GM13976 (cell line): ENCODE measurements around the gene BRCC3.

Experiments
- DNase-seq: peaks from one replicate; pipeline ENCODE4 v3.0.0; 2012; ENCODE audit warnings: low spot score
- in situ Hi-C: fragments of 300-500 bp; cut with MboI; formaldehyde crosslinking; loops from one replicate; pipeline ENCODE4 v1.12.0; 2022; ENCODE audit warnings: low sequenced_read_pairs, mixed read lengths, inconsistent platforms; ENCODE audit not compliant: unreplicated experiment
- TF ChIP-seq, protein P1 (sequence below): IDR thresholded peaks from 2 replicates; pipeline ENCODE4 v1.5.1; 2012; ENCODE audit warnings: borderline replicate concordance, mild to moderate bottlenecking; ENCODE audit not compliant: insufficient read depth; ENCODE audit errors: extremely low read depth, missing control alignments, control extremely low read depth

Gene BRCC3

GRCh38 chrX:155027509-155028066 lies 43.7 kb upstream of the BRCC3 start:
- no peak for DNase-seq
- TF ChIP-seq, protein P1, sequence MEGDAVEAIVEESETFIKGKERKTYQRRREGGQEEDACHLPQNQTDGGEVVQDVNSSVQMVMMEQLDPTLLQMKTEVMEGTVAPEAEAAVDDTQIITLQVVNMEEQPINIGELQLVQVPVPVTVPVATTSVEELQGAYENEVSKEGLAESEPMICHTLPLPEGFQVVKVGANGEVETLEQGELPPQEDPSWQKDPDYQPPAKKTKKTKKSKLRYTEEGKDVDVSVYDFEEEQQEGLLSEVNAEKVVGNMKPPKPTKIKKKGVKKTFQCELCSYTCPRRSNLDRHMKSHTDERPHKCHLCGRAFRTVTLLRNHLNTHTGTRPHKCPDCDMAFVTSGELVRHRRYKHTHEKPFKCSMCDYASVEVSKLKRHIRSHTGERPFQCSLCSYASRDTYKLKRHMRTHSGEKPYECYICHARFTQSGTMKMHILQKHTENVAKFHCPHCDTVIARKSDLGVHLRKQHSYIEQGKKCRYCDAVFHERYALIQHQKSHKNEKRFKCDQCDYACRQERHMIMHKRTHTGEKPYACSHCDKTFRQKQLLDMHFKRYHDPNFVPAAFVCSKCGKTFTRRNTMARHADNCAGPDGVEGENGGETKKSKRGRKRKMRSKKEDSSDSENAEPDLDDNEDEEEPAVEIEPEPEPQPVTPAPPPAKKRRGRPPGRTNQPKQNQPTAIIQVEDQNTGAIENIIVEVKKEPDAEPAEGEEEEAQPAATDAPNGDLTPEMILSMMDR = no peak
- in situ Hi-C loops = no loop called here

GRCh38 chrX:155028129-155028528 lies 43.2 kb upstream of the BRCC3 start:
- DNase-seq = no peak
- TF ChIP-seq, protein P1 = peak; percentile 3
- in situ Hi-C loops = no loop called here

DNA sequence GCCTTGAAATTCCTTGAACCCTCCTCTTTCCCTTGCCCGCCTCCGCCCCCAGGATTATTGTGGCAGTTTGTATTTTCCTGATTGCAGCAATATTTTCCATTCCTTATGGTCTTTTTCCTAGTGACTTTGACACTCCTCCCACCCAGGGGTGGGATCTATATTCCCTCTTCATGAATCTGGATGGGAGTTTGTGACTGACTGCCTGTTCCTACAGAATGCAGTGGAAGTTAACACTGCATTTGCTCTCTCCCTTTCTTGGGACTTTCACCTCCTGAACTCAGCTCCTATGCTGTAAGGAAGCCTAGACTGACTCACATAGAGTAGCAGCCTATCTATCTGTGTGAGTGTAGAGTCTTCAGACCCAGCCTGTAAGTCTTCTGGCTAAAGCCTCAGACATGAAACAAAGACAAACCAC lies 42.4 kb upstream of the BRCC3 start:
- in situ Hi-C loops = no loop called here
- DNase-seq = no peak
- TF ChIP-seq, protein P1 = no peak

DNA sequence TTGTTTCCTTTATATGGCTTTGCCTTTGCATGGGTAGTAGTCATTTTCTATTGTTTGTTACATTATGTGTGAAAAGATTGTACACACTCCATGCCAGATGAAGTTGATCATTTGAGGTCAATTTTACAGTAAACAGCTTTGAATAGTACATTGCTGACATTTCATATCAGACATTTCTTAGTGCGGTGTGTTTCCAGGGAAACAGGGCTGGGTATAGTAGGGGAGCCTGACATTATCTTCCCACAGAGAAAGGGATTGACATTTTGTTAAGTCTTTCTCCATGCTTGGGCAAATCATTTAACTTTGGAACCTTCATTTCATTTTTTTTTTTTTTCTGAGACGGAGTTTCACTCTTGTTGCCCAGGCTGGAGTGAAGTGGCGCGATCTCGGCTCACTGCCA lies 39.7 kb upstream of the BRCC3 start:
- in situ Hi-C loops = no loop called here
- DNase-seq = no peak
- TF ChIP-seq, protein P1 = no peak

DNA sequence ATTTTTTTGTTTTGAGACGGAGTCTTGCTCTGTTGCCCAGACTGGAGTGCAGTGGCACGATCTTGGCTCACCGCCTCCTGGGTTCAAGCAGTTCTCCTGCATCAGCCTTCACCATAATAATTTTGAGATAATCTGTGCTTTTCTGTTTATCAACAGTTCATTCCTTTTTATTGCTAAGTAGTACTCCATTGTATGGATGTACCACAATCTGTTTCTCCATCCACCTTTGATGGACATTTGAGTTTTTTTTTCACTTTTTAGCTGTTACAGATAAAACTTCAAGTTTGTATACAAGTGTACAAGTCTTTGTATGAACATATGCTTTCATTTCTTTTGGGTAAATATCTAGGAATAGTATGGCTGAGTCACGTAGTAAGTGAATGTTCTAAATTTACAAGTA lies 35.6 kb upstream of the BRCC3 start:
- DNase-seq = no peak
- TF ChIP-seq, protein P1 = no peak
- in situ Hi-C loops = no loop called here

- DNase-seq = no peak
- in situ Hi-C loops = no loop called here
Measured at GRCh38 chrX:155046129-155046810, 25.0 kb upstream of the BRCC3 start.

More at GRCh38 chrX:155046129-155046810, 25.0 kb upstream of the BRCC3 start:
- TF ChIP-seq, protein P1 = no peak
